NCI-H748 treated with DMSO at 0.1 percent for 48 hours (cell line): ENCODE results near the gene KIF7.
"Not testable (repeated sequence)": the region's sequence is repeated elsewhere in the genome, so short reads cannot be mapped to it uniquely, and the experiment has no call there.

Source experiments
- DNase-seq: peaks from one replicate; lab custom pipeline; 2025; lab: John Stamatoyannopoulos, UW

The KIF7 gene

DNA sequence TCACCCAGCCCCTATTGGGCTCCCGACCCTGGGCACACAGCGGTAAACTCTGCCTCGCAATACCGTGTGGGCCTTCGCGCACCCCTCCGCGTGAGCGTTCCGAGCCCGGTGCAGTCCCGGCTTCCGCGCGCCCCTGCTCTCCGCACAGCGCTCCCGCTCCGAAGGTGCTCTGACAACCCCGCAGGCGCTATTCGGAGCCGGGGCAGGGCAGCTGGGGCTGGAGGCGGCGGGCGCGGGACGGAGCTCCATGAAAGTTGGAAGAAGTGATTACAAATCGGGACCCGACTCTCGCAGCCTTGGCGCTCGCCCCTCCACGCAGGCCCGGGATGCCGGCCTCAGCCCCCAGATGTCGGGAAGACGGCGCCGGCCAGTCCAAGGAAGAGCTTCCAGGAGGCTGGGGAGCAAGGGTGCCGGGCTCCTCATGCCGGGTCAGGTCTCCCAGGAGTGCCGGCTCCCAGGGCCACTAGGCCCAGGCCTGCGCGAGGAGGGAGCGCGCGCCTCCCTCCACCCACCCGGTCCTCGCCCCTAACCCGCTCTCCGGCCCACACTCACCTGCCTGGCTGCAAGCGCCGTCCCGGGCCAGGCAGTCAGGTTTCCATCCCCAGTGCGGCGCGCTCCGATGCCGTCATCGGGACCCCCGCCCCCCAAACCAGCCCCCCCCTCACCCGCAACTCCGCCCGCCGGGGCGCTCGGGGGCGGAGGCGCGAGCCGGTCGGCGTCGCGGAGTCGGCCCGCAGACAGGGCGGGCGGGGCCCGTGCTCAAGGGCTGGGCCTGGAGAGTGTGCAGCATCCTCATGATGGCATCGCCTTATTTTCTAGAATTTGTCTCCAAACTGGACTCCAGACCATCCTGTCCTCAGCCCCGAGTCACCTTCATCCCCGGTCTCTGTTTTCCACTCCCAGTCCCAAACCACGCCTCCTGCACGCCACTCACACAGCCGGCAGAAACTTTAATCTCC is at the start of gene KIF7:
TSS of gene KIF7 (minus strand) at position 621 of the 959 bp plus-strand sequence. CDS start 2,537 bp downstream, outside the sequence.
- no peak for DNase-seq

- no peak for DNase-seq
Measured at GRCh38 chr15:89704411-89704810, 49.1 kb upstream of the KIF7 start.

DNA sequence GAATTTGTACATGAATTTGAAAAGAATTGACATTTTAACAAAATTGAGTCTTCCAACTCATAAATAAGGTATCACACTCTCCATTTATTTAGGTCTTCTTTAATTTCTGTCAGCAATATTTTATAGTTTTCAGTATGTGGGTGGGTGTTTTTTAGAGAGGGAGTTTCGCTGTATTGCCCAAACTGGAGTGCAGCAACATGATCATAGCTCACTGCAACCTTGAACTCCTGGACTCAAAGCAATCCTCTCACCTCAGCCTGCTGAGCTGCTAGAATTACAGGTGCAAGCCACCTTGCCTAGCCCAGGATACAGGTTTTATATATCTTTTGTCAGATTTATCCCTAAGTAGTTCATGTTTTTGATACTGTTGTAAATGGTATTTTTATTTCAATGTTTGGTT is 39.9 kb upstream of the KIF7 start:
- no peak for DNase-seq

DNA sequence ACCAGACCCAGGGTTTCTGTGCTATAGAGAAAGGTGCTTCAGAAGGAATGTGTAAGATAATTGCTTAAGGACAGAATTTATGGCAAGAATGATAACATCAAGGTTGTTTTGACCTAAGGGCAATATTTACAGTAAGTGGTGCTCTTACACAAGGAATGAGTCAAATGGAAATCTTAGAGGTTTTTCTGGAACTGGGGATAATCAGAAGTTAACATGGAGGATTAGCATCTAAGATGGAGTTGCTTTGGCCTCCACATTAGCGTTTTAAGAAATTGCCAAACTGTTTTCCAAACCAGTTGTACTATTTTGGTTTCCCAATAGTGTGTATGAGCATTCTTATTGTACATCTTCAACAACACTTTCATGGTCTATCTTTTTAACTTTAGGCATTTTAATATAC is 38.4 kb upstream of the KIF7 start:
- DNase-seq: no peak

GRCh38 chr15:89693091-89693490 is 37.8 kb upstream of the KIF7 start:
- DNase-seq: no peak

DNA sequence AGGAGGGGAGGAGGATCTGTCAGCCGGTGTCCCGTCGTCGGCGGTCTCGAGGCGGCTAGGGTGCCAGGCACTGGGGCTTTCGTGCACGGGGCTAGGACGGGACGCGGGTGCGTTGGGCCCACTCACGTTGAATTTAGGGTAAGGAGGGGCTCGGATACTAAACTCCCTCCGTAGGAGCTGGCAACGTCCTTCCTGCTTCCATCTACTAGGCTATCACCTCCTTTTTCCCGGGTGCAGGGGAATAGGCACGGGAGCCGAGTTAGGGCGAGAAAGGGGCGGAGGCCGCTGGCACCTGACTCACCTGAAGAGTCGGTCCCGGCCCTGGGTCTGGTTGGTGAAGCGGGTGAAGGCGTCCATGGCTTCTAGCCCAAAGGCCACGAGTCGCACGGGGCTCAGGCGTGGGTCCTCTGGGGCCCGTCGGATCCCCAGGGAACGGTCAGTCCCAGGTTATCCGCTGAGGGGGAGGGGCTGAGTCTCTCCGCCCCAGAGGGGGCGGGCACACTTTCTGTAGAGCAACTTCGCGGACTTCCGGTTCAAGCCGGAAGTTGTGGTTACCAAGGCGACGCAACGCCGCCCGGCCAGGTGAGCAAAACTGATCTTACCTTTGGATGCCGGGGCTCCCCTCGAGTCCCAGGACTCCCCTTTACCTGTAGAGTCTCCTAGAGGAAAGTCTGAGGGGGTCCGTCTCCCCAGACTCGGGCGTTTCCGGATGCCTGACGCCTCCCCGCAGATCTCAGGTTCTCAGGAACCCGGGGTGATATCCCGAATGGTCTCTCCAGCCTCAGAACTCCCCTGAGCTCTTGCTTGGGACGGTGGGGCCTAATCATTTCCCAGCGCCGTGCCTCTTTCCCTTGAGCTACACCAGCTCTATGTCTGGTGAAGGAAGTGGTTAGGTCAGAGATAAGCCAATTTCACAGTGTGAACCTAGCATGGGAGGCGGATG is 35.3 kb upstream of the KIF7 start, which contains the start of the genes PEX11A and WDR93:
TSS of gene PEX11A (minus strand) at position 479 of the 943 bp plus-strand sequence. CDS start at position 357, 122 bp downstream.
TSS of gene WDR93 (plus strand) at position 536 of the 943 bp plus-strand sequence. CDS start 10,936 bp downstream, outside the sequence.
- peak; percentile 13 for DNase-seq

GRCh38 chr15:89689930-89690275 is 34.6 kb upstream of the KIF7 start:
- DNase-seq: not testable (repeated sequence)

GRCh38 chr15:89686522-89686921 is 31.3 kb upstream of the KIF7 start:
- no peak for DNase-seq

DNA sequence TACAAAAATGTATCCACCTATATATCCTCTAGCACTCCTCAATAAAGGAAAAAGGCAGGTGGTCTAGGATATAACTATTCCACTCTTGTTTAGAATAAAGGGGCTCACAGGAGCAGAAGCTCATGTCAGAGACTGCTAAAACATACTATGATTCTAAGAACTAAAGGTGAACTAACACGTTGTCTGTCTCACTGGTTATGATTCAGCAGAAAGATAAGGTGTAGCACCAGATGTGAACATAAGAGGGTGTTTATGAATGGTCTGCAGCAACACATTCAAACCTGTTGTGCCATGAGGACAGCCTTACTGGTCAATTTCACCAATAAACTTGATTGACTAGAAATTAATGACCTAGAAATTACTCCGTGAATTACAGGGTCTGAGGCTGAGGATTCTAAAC is 30.7 kb upstream of the KIF7 start:
- DNase-seq: no peak

DNA sequence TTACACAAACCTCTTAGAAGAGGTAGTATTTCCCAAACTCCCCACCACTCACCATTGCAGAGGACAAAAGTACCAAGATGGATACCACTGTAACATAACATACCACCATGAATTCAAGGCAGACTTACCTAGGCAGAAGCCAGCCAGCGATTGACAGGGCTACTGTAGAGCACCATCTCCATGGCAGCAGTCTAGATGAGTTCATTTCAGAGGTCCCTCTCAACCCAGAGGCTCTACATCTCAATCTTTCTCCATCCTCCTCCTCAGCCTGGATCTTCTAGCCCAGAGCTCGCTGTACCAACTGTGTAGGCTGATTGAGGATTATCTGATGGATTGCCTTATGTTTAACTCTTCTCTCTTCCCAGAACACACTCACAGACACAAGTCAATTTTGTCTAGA is 25.9 kb upstream of the KIF7 start:
- no peak for DNase-seq

- DNase-seq: no peak
Measured at GRCh38 chr15:89680282-89680873, 25.1 kb upstream of the KIF7 start.

DNA sequence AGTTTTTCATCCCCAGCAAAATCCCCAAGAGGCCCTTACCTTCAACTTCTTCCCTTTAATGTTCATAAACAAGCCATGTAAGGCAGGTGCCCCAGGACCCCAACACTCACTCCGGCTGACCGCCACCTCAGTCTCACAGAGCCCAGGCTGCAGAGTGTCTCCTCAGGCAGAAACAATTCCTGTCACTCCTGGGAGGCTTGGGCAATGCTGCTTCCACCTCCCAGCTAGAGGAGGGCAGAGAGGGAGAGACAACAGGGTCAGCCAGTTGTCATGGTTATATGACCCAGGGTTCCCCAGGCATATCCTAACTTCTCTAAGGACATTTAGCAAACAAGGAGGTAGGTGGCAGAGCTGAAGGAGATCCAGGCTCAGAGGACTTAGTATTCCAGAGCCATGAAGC is 23.9 kb upstream of the KIF7 start, which contains the start of gene PLIN1:
TSS of gene PLIN1 (minus strand) at position 156 of the 400 bp plus-strand sequence. CDS start 1,878 bp downstream, outside the sequence.
- DNase-seq: no peak

DNA sequence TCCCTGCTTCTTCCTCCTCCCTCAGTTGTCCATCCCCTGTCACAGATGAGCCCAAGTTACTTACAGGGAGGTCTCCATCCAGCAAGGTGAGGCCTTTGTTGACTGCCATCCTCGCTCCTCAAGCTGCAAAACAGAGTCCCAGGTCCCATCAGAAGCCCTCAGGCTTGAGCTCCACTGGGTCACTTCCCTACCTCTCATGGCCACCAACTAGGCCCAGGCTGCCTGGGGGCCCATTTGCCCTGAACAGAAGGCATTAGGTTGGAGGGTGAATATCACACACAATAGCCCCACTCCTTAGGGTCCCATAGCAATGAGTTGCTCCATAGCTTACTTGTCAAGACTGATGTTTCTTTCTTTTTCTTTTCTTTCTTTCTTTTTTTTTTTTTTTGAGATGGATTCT is 22.1 kb upstream of the KIF7 start:
- DNase-seq: no peak

- no peak for DNase-seq
Measured at GRCh38 chr15:89675606-89676005, 20.3 kb upstream of the KIF7 start.

DNA sequence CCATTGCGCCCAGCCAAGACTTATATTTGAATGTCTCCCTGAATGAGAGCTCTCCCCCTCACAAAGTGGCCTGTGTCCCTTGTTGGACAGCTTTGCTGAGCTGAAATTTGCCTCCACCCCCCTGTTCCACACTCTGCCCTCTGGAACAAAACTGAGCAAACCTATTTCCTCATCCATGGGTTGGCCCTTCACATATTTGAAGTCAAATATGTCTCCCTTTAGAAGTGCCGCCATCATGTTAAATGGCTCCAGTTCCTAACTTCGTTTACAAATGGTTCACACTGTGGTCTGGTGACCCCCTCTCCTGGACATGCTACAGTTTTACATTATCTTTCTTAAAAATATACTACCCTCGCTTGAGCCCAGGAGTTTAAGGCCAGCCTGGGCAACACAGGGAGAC is 19.3 kb upstream of the KIF7 start:
- no peak for DNase-seq

DNA sequence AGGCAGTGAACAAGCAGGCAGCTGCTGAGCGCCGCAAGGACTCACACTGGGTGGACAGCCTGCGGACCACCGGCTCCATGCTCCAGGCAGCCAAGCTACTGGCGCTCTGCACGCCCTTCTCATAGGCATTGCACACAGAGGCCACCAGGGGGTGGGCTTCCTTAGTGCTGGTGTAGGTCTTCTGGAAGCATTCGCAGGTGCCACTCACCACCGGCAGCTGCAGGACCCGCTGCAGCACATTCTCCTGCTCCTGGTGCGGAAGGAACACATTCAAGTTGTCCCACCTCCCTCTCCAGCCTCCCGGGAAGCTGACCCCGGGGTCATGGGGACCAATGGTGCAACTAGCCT is 17.9 kb upstream of the KIF7 start:
- DNase-seq: no peak

GRCh38 chr15:89672221-89673164 is 17.2 kb upstream of the KIF7 start:
- no peak for DNase-seq

DNA sequence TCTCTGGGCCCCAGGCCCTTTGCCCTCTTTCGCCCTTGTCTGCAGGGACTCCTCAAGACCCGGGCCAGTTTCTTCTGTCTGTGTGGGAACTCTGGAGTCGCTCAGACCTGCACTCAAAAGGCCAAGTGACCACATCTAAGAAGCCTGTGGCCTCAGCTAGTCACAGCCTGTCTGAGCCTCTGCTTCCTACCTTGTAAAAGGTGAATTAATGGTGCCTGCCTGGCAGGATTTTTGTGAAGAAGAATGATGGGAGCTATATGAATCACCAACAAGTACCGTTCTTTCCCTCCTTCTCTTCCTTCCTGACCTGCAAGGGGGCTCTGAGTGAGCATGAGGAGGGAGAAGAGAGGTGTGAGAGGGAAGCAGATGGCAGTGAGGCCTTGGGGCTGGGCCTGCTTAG is 16.4 kb upstream of the KIF7 start:
- no peak for DNase-seq

- no peak for DNase-seq
Measured at GRCh38 chr15:89670971-89671560, 15.8 kb upstream of the KIF7 start.

GRCh38 chr15:89669941-89670340 is 14.7 kb upstream of the KIF7 start:
- no peak for DNase-seq
